Jurkat, Clone E6-1 (cell line): ENCODE results near the gene GLP2R.

Experiments used
- DNase-seq: peaks from one replicate; pipeline ENCODE4 v3.0.0-alpha.2; 2011; ENCODE audit warnings: low read depth, low spot score
- H3K4me3 ChIP-seq: 2 replicates; pipeline ENCODE4 v1.5.1; 2011; ENCODE audit warnings: mild to moderate bottlenecking, low read length, control low read depth, moderate library complexity

The GLP2R gene

DNA sequence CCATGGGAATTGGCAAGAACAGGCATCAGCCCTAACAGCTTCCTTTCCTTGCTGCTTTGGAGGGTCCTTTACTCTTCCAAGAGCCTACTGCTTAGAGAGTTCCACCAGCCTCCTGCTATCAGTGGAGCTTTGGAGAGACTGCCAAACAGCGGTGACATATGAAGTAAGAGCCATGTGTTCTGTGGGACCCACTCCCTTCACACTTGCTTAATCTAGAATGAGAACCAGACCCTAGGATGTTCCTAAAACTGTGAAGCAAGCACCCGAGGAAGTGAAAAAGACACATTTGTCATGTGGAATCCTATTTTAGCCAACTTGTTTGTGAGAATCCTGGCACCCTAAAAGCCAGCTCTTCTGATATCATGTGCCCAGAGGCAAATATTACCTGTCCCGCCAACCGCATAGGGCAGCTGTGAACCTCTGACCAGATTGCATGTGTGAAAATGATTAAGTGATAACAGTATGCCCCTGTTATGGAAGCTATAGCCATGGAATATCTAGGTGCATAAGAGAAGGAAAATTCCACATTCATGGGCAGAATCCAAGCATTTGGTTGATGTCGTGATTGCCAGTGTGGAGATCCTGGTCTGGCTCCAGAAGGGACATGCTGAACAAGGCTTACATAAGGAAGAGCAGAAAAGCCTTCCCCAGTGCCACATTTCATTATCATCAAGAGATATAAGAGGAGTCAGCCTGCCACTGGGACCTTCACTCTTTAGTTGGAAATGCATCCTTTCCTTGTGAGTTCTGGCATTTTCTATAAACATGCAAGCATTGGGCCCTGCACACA, 60.6 kb downstream of the GLP2R start:
- no peak overlapping the region for H3K4me3 ChIP-seq
- DNase-seq: no peak

DNA sequence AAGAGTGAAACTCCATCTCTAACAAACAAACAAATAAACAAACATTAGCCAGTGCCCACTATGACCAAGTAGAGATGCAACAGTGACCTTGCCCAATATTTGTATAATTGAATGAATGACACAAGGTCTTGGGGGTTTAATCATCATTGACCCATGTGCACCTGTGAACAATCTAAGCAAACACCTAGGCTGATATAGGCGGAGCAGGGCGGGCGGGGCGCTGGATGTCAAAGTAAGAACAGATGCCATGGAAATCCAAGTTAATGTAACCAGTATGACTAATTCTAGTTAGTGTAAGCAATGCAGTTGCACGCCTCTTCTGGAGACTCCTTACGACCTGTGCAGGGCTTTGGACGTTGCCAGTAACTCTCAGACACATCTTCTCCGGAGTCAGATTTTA, 61.8 kb downstream of the GLP2R start:
- no peak overlapping the region for H3K4me3 ChIP-seq
- DNase-seq: no peak

DNA sequence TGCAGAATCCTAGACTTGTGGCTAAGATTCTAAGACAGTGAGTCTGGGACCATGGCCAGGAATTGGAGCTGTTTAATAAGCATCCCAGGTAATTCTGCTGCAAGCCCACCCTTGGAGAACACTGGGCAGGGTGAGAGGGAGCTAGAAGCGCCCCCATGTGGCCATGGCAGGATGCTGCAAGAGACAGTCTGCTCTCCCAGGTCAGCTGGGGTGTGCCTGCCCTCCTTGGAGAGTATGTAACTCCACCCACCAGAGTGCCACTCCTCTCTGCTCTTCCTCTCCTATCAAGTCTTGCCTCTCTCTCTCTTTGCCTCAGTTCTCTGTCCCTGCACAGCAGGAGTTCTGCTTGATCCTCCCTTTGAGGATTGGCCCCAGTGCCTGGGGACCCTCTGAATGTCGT, 64.4 kb downstream of the GLP2R start:
- no peak overlapping the region for H3K4me3 ChIP-seq
- DNase-seq: peak; percentile 67

DNA sequence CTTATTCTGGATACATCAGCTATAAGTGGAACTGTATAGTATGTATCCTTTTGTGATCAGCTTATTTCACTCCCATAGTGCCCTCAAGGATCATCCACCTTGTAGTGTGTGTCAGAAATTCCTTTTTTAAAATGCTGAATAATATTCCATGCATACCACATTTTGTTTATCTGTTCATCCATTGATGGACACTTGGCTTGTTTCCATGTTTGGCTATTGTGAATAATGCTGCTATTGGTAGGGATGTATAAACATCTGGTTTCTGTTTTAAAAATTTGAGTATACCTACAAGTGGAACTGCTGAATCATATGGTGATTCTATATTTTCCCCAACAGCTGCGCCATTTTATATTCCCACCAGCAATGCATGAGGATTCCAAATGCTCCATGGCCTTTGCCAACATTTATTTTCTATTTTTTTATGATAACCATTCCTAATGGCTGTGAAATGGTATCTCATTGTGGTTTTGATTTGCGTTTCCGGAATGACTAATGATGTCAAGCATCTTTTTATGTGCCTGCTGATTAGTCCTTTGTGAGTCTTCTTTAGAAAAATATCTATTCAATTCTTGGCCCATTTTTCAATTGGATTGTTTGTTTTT, 67.8 kb downstream of the GLP2R start:
- DNase-seq: no peak

DNA sequence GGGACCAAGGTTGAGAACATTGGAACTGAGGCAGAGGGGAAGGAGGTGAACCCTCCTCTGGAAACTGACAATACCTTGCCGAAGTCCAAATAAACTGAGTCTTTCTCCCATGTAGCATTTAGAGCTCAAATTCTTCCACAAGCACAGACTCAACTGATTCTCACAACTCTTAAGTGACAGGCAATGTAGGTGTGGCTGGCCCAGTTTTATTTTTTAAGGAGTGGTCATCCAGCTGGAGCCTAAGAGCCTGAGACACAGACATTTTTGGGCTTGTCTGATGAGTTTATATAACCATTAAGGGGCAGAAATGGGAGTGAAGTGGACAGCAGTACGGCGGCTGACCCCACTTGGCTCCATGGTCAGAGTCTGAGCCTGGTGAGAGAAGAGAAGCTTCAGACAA, 68.5 kb downstream of the GLP2R start:
- no peak for DNase-seq
- no peak overlapping the region for H3K4me3 ChIP-seq

More for the DNA sequence above, 67.8 kb downstream of the GLP2R start:
- H3K4me3 ChIP-seq: no peak overlapping the region

DNA sequence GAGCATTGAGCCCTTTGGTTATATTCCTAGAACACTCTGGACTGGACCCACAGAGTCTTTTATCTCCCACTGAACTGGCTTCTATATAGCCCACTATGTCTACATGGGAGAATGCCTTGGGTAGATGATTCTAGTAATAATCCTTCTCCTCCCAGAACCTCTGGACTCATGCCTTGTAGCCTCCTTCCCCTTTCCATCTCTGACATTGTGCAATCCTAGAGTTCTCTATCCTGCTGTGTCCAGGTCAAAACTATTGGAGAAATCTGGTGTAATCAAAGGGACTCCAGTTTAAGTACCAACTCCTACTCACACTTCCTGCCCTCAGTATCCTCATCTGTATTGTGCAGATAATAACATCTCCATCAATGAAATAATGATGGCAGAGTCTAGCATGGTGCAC, 70.2 kb downstream of the GLP2R start:
- no peak for DNase-seq
- no peak overlapping the region for H3K4me3 ChIP-seq

DNA sequence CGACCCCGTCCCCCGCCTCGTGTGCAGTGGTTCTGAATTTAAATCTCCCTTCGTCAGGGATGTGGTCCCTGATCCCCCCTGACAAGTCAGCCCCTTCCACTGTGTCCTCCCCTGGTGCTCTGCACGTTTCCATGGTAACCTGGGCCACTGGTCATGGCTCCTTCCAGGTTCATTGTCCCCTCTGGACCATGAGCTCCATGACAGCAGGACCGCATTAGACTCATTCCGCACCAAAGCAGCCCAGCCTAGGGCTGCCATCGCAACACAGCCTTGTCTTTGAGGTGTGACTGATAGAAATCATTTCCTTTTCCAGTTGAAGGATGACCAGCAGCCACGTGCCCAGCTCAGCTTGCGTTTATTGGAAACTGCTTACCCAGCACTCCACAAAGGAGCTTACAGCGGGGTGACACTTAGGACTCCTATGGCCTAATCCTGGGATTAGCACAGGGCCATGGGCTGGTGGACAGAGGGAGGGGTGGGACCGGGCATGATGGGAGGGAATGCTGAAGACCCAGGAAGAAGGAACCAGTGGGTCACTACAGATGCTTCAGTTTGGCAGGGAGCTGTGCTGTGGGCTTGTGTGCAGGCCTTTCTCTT, 71.7 kb downstream of the GLP2R start:
- DNase-seq: no peak
- no peak overlapping the region for H3K4me3 ChIP-seq

DNA sequence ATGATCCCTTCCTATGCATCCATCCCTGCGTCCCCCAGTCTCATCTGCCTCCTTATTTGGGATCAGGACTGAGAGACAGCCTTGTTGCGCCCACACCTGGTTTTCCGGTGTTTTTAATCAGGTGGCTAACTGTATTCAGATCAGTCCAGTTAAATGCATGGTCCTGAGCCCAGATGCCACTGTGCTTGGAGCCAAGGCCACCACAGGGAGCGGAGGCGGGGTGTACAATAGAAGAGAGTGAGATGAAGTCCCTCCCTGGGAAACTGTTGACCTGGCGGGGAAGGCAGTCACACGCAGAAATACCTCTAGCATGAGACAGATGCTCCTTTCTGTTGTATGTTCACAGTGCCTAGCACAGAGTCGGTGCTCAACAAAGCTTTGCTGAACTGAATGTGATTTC, 73.1 kb downstream of the GLP2R start:
- DNase-seq: no peak
- H3K4me3 ChIP-seq: no peak overlapping the region

DNA sequence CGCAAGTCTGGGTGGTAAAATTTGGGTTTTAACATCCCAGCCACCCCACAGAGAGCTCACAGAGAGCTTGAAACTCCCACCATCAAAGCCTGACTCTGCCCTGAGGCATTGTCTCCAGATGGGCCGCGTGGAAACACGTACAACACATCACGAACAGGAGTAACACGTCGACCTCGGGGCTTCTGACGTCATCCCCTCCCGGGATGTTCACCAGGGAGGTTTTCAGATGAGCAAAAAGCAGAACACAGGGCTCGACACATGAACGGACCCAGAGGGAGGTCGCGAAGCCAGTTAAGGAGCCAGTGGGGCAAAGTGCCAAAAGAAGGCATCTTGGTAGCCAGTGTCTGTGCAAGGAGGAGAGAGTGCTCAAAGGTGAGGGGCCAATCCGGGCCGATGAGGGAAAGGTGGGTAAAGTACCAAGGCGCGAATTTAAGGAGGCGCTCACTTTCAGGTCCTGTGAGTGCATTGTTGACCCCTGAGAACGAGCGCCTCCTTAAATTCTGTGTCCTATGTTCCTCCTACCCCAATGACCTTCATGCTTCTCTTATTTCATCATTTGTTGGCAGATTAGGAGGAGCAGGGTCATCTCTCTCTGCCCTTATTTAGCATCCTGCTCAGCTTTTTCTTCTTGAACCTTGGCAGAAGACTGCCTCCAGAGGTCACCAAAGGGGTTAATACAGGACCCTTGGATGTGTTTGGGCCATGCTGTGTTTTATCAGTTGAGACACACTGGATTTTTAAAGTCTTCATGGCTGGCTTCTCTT, 73.7 kb downstream of the GLP2R start:
- no peak overlapping the region for H3K4me3 ChIP-seq
- no peak for DNase-seq

DNA sequence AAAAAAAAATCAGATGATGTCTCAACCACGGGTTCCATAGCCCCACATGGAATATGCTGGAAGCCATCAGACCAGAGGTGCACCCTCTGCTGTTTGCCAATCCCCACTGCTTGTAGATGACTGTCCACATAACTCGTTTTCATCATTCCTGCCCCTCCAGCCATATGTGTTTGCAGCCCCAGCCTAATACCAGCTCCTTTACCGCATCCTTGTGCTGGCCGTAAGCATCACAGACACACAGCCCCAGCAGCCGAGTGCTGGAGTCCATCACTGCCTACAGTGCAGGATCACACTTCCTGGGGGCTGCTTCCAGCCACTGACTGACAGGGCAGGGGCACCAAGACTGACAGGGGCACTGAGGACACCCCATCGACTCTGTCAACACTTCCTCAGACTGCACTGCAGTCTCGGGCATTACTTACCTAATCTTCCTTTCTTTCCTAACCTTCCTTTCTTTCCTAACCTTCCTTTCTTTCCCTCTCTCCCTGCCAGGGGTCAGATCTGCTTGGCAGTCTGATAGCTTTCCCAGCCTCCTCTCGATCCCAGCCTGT, 74.4 kb downstream of the GLP2R start:
- DNase-seq: no peak
- no peak overlapping the region for H3K4me3 ChIP-seq

DNA sequence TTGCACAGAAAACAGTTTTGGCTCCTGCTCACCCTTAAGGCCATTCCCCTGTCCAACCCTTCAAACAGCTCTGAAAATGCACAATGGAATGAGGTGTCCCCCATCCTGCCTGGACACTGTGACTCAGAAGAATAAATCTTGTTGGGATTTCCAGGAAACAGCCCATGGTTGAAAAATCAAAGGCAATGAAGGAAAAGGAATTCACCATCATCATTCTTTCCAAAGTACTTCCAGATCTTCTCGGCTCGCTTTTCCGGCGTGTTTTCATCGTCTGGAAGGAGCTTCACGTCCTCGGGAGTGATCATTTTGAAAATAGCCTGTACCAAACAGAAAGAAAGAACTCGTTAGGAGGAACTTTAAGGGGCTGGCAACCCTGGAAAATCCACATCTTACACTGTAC, 75.1 kb downstream of the GLP2R start:
- DNase-seq: no peak
- no peak overlapping the region for H3K4me3 ChIP-seq

DNA sequence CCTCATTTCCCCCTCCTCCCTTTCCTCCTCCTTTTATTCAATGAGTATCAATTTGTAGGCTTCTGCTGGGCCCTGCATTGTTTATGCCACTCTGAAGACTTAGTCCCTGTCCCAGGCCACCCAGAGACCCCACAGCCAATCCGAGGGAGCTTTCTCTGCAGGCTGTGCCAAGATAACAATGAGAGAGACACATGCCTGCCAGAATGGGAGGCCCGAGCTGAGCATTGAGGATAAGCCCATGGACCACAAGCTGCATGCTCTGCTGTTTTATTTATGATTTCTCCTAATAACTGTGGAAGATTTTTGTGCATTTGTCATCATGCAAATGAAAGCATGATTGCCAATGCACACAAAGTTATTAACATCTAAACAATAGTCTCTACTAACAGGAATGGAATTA, 76.4 kb downstream of the GLP2R start:
- H3K4me3 ChIP-seq: no peak overlapping the region
- no peak for DNase-seq

DNA sequence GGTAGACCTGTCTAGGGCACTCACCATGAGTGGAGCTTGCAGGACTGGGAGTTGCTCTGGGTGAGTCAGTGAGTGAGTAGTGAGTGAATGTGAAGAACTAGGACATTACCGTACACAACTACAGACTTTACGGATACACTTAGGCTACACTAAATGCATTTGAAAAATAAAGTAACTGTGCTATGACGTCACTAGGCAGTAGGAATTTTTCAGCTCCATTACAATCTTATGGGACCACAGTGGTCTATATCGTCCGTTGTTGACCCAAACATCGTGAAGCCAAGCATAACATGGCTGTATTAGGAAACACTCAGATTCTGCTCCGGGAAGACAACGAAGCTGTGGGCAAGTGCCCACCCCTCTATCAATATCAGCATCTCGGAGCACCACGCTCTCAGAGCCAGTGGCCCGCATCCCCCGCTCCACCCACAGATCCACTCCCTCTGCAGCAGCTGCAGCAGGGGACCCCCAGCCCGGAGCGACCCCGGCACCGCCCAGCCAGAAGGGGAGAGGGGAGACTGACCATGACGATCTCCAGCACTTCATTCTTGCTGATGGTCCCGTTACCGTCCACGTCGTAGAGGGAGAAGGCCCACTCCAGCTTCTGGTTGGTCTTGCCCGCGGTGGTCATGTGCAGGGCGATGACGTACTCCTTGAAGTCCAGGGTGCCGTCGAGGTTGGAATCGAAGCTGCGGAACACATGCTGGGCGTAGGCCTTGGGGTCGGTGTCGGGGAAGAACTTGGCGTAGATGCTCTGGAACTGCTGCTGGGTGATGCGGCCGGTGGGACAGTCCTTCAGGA, 78.8 kb downstream of the GLP2R start:
- no peak overlapping the region for H3K4me3 ChIP-seq
- no peak for DNase-seq

DNA sequence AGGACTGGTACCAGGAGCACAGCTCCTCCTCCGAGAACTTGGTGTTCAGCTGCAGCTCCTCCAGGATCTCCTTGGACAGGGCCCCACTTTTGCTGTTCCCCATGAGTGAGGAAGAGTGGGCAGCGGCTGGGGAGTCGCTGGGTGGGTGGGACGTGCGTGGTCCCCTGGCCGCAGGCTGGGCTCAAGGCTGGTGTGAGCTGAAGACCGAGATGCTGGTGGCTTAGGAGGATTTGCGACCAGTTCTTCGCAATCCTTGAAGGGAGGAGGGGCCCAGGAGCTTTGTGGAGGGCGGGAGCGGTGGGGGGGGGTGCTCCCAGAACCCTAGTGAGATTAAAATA, 79.3 kb downstream of the GLP2R start, which contains the start of gene RCVRN:
Gene RCVRN (minus strand): TSS at position 194 of the 338 bp plus-strand sequence. CDS start 91 bp downstream, at position 103.
- no peak for DNase-seq
- no peak within 1 kb of the TSS for H3K4me3 ChIP-seq

DNA sequence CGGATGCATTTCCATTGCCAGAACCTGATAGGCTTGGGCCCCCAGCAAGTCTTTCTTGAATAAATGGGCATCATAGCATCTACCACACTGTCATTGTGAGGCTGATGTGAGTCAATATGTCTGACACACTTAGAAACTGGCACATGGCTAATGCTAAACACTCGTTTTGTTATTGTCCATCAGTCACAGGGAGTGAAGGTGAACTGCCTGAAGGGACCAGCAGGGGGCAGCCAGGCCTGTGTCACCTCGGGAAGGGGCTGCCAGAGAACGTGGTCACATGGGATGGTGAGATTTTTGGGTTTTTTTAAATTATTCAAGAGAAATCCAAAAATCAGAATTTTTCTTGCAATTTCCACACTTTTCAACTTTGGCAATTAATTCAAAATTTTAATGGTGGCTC, 80.2 kb downstream of the GLP2R start:
- peak; percentile 30 for DNase-seq
- H3K4me3 ChIP-seq: no peak overlapping the region

DNA sequence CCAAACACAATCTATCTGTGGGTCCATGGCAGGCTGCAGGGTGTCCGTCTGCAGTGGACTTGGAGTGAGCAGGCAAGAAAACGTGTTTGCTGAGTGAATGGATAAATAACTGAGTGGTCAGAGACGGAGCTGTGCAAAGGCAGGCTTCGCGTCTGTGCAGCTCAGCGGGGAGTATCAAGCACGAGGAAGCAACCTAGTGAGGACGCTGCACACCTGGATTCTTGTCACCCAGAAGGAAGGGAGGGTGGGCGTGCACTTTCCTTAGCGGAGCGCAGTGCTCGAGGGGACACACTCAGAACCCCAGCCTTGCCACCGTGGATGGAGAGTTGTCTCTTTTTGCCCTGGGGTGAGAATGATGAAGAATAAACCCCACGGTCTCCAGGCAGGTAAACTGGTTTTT, 80.9 kb downstream of the GLP2R start:
- no peak overlapping the region for H3K4me3 ChIP-seq
- no peak for DNase-seq

DNA sequence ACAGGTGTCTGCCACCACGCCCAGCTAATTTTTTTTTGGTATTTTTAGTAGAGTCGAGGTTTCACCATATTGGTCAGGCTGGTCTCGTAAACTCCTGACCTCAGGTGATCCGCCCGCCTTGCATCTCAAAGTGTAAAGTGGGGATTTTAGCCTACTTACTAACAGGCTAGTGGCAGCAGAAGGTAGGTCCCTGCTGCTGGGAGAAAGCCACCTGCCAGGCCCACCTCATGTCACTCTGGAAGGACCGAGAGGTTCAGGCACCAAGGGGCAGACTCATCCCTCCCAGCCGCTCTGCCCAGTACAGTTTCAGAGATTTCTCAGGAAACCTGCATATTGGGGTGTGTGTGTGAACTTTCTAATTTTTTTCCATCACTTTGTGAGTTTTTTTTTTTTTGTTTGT, 81.4 kb downstream of the GLP2R start:
- H3K4me3 ChIP-seq: no peak overlapping the region
- no peak for DNase-seq

DNA sequence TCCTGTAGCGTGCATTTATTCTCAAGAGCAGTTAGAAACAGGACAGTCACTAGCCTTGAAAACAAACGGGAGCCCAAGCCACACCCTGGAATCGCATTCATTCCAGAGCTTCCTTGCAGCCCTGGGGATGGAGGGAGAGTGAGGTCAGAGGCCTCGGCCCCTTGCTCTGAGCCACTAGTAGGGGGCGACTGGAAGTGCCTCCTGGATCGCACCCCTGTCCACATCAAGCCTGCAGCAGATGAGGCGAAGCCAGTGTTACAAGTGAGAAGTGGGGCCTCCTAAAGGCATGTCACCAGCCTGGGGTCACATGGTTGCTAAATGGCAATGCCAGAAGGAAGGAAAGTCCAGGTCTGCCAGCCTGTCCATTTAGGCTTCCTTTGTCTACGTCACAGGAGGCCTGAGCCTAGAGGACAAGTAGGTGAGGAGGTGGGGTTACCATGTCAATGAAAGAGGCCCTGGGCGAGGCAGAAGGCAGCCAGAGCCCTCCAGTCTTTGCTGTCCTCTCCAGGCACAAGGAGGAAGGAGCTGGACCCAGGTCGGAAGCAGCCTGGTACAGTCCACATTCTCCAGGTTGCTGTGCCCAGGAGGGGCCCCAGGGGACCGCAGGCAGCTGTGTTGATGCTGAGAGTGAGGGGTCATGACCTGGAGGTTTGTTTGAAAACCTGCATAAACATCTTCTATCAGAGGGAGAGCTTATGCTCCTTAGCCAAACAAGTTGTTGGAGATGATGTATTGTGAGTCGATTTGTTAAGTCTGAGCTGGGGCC, 82.3 kb downstream of the GLP2R start:
- no peak for DNase-seq
- no peak overlapping the region for H3K4me3 ChIP-seq
